ENCODE data around the gene TSNAX.

The TSNAX gene

DNA sequence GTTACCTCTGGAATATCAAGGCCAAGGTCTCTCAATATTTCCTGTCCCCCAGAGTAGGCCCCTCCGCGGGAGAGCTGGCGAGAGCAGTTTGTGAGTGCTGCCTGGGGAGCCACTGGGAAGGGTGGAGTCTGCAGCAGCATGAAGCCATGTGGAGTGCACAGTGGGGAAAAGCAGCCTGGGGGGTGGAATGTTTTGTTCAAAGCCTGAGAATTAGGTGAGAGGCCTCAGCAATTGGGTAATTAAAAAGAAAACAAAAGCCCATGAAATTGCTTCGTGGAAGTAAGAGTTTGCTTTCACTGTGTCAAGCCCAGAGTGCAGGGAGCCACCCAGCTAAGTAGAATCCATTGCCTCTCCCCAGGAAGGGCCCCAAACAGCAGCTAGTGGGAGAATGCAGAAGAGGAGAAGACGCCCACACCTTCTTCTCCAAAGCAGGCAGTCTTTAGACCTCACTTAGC is 67.9 kb downstream of the TSNAX start:
- no peaks in the 10 kb centered on the region for H3K4me1 Mint-ChIP-seq
- DNase-seq (ENCODE audit: low spot score in 2 of 2): no peak
- no peak overlapping the region for H3K27ac Mint-ChIP-seq
- H3K36me3 Mint-ChIP-seq: no peaks in the 10 kb centered on the region
- no peak for ATAC-seq
- H3K9me3 Mint-ChIP-seq: no peaks in the 10 kb centered on the region
- H3K4me3 Mint-ChIP-seq: no peak overlapping the region

DNA sequence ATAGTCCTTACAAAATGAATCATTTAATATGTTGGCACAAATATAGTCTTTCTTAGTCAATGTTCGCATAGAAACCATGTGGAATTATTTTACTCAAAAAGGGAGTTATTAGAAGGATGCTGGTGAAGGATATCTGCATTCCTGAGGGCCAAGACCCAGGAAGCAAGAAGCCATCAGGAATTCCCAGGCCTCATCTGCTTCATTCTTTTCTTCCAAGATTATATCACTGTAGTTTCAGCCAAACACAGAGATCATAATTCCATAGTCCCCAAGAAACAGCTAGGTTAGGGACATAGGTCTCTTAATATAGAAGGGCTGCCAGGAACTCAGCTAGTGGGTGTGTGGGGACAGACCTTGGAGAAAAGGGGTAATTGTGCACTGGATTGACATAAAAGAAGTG is 69.5 kb downstream of the TSNAX start:
- ATAC-seq (no peak), DNase-seq (ENCODE audit: low spot score in 2 of 2) (no peak)
- no peaks in the 10 kb centered on the region for H3K9me3 Mint-ChIP-seq
- H3K4me3 Mint-ChIP-seq: no peak overlapping the region
- no peaks in the 10 kb centered on the region for H3K36me3 Mint-ChIP-seq
- no peak overlapping the region for H3K27ac Mint-ChIP-seq
- no peaks in the 10 kb centered on the region for H3K4me1 Mint-ChIP-seq

- DNase-seq (ENCODE audit: low spot score in 2 of 2) (no peak), ATAC-seq (no peak)
- no peak overlapping the region for H3K27ac Mint-ChIP-seq
- H3K9me3 Mint-ChIP-seq: no peaks in the 10 kb centered on the region
- no peak overlapping the region for H3K4me3 Mint-ChIP-seq
- no peaks in the 10 kb centered on the region for H3K36me3 Mint-ChIP-seq
- peaks cover 7% of the 10 kb centered on the region for H3K4me1 Mint-ChIP-seq
Observed at GRCh38 chr1:231600458-231600976, 72.0 kb downstream of the TSNAX start.

GRCh38 chr1:231601824-231602672 is 73.6 kb downstream of the TSNAX start:
- Mint-ChIP-seq H3K4me1 (peaks cover 7% of the 10 kb centered on the region), H3K27ac (no peak overlapping the region), H3K4me3 (no peak overlapping the region), H3K36me3 (no peaks in the 10 kb centered on the region), H3K9me3 (no peaks in the 10 kb centered on the region)
- ATAC-seq (no peak), DNase-seq (ENCODE audit: low spot score in 2 of 2) (no peak)

GRCh38 chr1:231602673-231602984 is 74.2 kb downstream of the TSNAX start:
- no peaks in the 10 kb centered on the region for H3K36me3 Mint-ChIP-seq
- peaks cover 7% of the 10 kb centered on the region for H3K4me1 Mint-ChIP-seq

DNA sequence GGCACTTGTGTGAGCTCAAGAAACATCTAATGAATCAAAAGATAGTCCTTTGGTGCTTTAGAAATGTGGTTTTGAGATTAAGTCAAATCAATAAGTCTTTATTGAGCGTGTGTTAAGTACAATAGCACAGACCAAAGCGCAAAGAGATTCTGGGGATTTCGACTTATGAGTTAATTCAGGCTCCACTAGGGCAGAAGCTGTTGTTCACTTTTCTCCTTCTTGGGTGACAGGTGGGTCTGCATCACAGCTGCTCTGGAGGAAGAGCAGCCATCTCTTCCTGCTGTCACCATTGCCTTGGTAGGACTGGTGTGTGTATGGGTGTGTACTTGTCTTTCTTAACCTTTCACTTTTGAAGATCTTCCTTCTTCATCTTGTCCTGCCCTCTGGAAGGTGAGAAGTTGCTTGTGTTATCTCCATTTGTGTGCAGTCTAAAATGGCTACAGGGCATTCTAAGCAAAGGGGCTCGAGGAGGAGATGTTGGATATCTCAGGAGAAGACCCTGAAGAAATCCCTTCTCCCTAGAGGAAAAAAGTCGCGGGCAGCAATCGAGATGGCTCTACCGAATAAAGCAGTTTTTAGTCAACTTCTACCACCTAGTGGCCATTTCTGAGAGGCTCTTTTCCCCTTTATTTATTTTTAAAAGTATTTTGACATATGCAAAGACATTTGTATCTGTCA is 75.3 kb downstream of the TSNAX start:
- Mint-ChIP-seq H3K9me3 (no peaks in the 10 kb centered on the region), H3K4me3 (peak overlapping the region; percentile 88), H3K27ac (peak overlapping the region; percentile 83), H3K36me3 (no peaks in the 10 kb centered on the region), H3K4me1 (peaks cover 7% of the 10 kb centered on the region)
- peak; percentile 24 to 72 for DNase-seq (ENCODE audit: low spot score in 2 of 2)
- peak; percentile 91 for ATAC-seq

More at GRCh38 chr1:231602673-231602984, 74.2 kb downstream of the TSNAX start:
- Mint-ChIP-seq H3K27ac (no peak overlapping the region), H3K4me3 (no peak overlapping the region), H3K9me3 (no peaks in the 10 kb centered on the region)
- no peak for DNase-seq (ENCODE audit: low spot score in 2 of 2)
- no peak for ATAC-seq

GRCh38 chr1:231604276-231604621 is 75.8 kb downstream of the TSNAX start:
- no peak for ATAC-seq
- Mint-ChIP-seq H3K36me3 (no peaks in the 10 kb centered on the region), H3K27ac (peak overlapping the region; percentile 83), H3K4me3 (peak overlapping the region; percentile 88), H3K9me3 (no peaks in the 10 kb centered on the region), H3K4me1 (peaks cover 7% of the 10 kb centered on the region)
- DNase-seq (ENCODE audit: low spot score in 2 of 2): no peak

DNA sequence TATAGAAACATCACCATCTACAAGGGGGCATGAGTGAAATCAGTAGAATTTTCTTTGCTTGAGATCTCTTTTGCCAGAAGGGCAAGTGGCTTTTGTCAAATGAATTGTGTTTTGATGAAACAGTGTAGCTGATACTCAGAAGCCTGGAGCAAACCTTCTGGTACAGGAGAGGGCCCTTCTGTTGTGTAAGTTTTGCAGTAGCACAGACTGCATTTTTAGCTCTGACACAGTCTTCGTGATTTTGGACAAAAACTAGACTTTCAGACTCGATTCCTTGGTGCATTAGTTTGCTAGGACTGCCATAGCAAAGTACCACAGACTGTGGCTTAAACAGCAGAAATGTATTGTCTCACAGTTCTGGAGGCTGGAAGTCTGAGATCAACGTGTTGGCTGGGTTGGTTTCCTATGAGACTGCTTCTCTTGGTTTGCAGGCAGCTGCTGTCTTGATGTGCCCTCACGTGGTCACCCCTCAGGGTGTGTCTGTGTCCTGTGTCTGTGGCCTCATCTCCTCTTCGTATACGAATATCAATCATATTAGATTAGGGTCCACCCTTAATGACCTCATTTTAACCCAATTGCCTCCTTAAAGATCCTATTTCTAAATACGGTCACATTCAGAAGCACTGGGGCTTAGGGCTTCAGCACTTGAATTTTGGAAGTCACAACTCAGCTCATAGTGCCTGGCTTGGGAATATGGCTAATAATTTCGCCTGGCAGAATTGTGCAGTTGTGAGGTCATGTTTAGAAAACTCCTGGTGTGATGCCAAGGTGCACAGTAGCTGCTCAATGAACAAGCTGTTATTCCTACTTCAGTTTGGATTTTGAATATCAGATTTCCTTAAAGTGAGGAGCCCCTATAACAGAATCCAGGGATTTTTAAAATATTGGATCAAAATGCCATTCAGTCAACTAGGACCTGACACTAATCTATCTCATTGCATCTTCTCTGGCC is 77.0 kb downstream of the TSNAX start:
- no peak for ATAC-seq
- Mint-ChIP-seq H3K4me3 (no peak overlapping the region), H3K4me1 (peaks cover 7% of the 10 kb centered on the region), H3K27ac (no peak overlapping the region), H3K36me3 (no peaks in the 10 kb centered on the region), H3K9me3 (no peaks in the 10 kb centered on the region)
- DNase-seq (ENCODE audit: low spot score in 2 of 2): no peak

DNA sequence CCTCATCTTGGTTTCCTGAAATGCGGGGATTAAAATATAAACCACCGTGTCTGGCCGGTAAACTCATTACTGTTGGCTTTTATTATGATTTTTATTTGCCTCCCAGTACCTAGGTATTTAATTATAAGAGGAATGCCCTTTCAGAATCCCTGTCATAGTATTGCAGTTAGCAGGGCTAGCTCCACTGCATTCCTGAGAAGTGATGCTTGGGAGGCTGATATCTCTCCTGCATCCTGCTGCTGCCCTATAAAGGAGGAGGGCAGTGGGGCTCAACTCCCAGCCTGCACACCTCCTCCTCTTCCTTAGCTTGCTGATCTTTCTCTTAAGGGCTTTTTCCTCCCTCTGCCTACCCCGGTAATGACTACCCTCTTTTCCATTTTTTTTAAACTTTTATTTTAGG is 78.2 kb downstream of the TSNAX start:
- DNase-seq (ENCODE audit: low spot score in 2 of 2) (no peak), ATAC-seq (no peak)
- Mint-ChIP-seq H3K4me1 (peaks cover 20% of the 10 kb centered on the region), H3K9me3 (no peaks in the 10 kb centered on the region), H3K27ac (no peak overlapping the region), H3K4me3 (no peak overlapping the region), H3K36me3 (no peaks in the 10 kb centered on the region)

- Mint-ChIP-seq H3K36me3 (peaks cover 6% of the 10 kb centered on the region), H3K27ac (peak overlapping the region; percentile 49), H3K9me3 (peaks cover 3% of the 10 kb centered on the region), H3K4me3 (no peak overlapping the region), H3K4me1 (peaks cover 50% of the 10 kb centered on the region)
- no peak for DNase-seq (ENCODE audit: low spot score in 2 of 2)
- ATAC-seq: no peak
Observed at GRCh38 chr1:231610388-231610787, 81.9 kb downstream of the TSNAX start.

DNA sequence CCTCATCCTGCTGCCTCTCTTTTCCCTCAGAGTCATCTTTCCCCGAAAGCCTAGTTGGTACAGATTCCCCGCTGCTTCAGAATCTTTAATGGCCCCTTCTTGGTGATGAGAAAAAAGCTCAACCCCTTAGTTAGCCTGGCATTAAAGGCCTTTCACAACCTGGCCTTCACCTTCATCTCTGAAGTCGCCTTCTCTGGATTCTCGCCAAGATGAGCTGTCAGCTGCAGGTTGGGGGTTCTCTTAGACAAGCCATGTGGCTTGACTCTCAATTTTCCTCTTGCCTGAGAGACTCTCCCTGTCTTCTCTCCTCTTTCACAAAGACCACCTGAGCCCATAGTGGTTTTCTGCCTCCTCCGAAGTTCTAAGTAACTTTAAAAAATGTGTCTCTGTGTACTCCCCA is 82.6 kb downstream of the TSNAX start:
- ATAC-seq: no peak
- Mint-ChIP-seq H3K27ac (peak overlapping the region; percentile 49), H3K9me3 (peaks cover 3% of the 10 kb centered on the region), H3K4me1 (peaks cover 51% of the 10 kb centered on the region), H3K4me3 (no peak overlapping the region), H3K36me3 (peaks cover 6% of the 10 kb centered on the region)
- no peak for DNase-seq (ENCODE audit: low spot score in 2 of 2)

DNA sequence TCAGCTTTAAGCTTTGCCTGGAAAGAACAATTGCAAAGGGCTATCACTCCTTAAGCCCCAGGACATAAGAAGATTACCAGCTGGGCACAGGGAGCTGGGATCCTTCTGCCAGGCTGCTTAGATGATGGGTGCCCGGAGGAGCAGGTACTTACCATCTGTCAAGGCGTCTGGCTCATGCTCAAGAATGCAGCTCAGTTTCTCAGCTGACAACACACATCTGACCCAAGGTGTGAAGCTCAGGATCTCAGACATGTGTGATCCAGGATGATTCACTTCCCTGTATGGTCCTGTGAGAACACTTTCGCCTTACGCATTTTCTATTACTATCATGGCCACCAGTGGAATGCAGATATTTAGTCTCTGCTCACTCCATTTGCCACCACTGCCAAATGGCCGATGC is 83.4 kb downstream of the TSNAX start:
- Mint-ChIP-seq H3K36me3 (peaks cover 6% of the 10 kb centered on the region), H3K27ac (no peak overlapping the region), H3K9me3 (peaks cover 3% of the 10 kb centered on the region), H3K4me1 (peaks cover 51% of the 10 kb centered on the region), H3K4me3 (peak overlapping the region; percentile 57)
- DNase-seq (ENCODE audit: low spot score in 2 of 2) (no peak), ATAC-seq (peak; percentile 86)

DNA sequence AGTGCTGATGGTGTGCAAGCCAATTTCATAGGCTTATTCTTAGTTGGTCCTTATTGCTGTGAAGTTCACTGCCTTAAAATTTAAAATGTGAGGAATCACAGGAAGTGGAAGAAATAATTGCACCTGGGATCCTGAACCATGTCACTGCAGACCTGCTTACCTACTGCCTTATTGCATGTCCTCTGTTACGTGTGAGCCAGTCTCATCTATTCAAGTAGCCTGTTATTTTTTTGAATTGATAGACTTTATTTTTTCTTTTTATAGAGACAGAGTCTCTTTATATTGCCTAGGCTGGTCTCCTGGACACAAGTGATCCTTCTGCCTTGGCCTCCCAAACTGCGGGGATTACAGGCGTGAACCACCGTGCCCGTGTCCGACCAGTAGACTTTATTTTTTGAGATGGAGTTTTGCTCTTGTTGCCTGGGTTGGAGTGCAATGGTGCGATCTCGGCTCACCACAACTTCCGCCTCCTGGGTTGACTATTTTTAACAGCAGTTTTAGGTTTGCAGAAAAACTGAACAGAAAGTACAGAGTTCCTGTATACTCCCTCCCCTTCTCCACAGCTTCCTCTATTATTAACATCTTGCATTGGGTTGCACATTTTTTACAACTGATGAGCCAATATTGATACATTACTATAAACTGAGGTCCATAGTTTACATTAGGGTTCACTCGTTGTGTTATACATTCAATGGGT is 84.1 kb downstream of the TSNAX start:
- H3K36me3 Mint-ChIP-seq: peaks cover 6% of the 10 kb centered on the region
- H3K4me3 Mint-ChIP-seq: peak overlapping the region; percentile 57
- peaks cover 51% of the 10 kb centered on the region for H3K4me1 Mint-ChIP-seq
- peak overlapping the region; percentile 29 for H3K27ac Mint-ChIP-seq
- peak; percentile 83 for ATAC-seq
- DNase-seq (ENCODE audit: low spot score in 2 of 2): peak in 1 of 2 donors; percentile 59
- peaks cover 3% of the 10 kb centered on the region for H3K9me3 Mint-ChIP-seq

GRCh38 chr1:231613419-231614349 is 85.2 kb downstream of the TSNAX start:
- peaks cover 51% of the 10 kb centered on the region for H3K4me1 Mint-ChIP-seq
- H3K9me3 Mint-ChIP-seq: peaks cover 3% of the 10 kb centered on the region
- DNase-seq (ENCODE audit: low spot score in 2 of 2): no peak
- H3K36me3 Mint-ChIP-seq: peaks cover 6% of the 10 kb centered on the region
- ATAC-seq: no peak
- peak overlapping the region; percentile 57 for H3K4me3 Mint-ChIP-seq
- H3K27ac Mint-ChIP-seq: no peak overlapping the region
